Endothelial cell (in vitro differentiated cells): Measurements from ENCODE around the gene SLC7A14. TPM values are rescaled to one million over a fixed set of nuclear protein-coding genes. Genes with fewer than 3 reads are reported as not detected.

Experiments used
- DNase-seq: peaks from one replicate; pipeline ENCODE4 v3.0.0; 2021; ENCODE audit warnings: low spot score
- H3K27ac Mint-ChIP-seq: one replicate; pipeline ENCODE4 v1.8.0; 2021; ENCODE audit warnings: mixed read lengths, inconsistent platforms; ENCODE audit not compliant: unreplicated experiment
- H3K27me3 Mint-ChIP-seq: one replicate; pipeline ENCODE4 v1.8.0; 2021; ENCODE audit warnings: mild to moderate bottlenecking, moderate library complexity, mixed read lengths, inconsistent platforms; ENCODE audit not compliant: unreplicated experiment
- H3K36me3 Mint-ChIP-seq: one replicate; pipeline ENCODE4 v1.8.0; 2021; ENCODE audit warnings: mild to moderate bottlenecking, low read depth, mixed read lengths, inconsistent platforms; ENCODE audit not compliant: unreplicated experiment
- H3K4me1 Mint-ChIP-seq: one replicate; pipeline ENCODE4 v1.8.0; 2021; ENCODE audit warnings: mild to moderate bottlenecking, mixed read lengths, inconsistent platforms; ENCODE audit not compliant: unreplicated experiment
- H3K4me3 Mint-ChIP-seq: one replicate; pipeline ENCODE4 v1.8.0; 2021; ENCODE audit warnings: mild to moderate bottlenecking, mixed read lengths, inconsistent platforms; ENCODE audit not compliant: unreplicated experiment
- H3K9me3 Mint-ChIP-seq: one replicate; pipeline ENCODE4 v1.8.0; 2021; ENCODE audit warnings: mixed read lengths, inconsistent platforms; ENCODE audit not compliant: unreplicated experiment
- total RNA-seq: library from RNA; stranded (reverse); fragmentation: NEBNext Ultra II Directional; extraction: Animal tissue kit (Norgen Biotek cat#: 25700); gene quantifications from one replicate; pipeline ENCODE4 v1.2.1, GENCODE V29; 2021; ENCODE audit not compliant: unreplicated experiment
- TF ChIP-seq, protein P1 (sequence below): fragments of 200-600 bp; sonication (generic); IDR thresholded peaks from one replicate; pipeline ENCODE4 v1.5.0; 2021; ENCODE audit warnings: antibody characterized with exemption; ENCODE audit not compliant: unreplicated experiment

SLC7A14 gene
- total RNA-seq, 1 donor from 2014 or later, result 2.5 TPM

DNA sequence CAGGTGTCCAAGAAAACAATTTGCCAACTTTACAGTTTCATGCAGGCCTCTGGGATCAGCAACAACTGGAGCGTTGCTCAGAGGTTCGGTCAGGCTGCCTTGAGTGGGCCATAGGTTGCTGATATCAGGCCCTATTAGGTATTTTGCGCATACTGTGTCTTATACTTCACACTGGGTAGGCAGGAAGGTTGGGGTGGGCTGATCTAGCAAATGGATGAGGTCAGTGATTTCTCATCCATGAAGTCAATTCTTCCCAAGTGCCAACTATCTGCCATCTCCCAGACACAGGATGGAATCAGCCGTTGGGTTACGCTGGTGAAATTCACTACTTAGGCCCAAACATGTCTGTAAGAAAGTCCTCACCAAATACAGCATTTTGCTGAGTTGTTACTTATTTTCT is 77.6 kb downstream of the SLC7A14 start:
- H3K36me3 Mint-ChIP-seq, result no peaks in the 10 kb centered on the region
- H3K27ac Mint-ChIP-seq, result no peak overlapping the region
- H3K4me1 Mint-ChIP-seq, result peaks cover 5% of the 10 kb centered on the region
- no peaks in the 10 kb centered on the region for H3K27me3 Mint-ChIP-seq
- DNase-seq, result no peak
- TF ChIP-seq, protein P1, sequence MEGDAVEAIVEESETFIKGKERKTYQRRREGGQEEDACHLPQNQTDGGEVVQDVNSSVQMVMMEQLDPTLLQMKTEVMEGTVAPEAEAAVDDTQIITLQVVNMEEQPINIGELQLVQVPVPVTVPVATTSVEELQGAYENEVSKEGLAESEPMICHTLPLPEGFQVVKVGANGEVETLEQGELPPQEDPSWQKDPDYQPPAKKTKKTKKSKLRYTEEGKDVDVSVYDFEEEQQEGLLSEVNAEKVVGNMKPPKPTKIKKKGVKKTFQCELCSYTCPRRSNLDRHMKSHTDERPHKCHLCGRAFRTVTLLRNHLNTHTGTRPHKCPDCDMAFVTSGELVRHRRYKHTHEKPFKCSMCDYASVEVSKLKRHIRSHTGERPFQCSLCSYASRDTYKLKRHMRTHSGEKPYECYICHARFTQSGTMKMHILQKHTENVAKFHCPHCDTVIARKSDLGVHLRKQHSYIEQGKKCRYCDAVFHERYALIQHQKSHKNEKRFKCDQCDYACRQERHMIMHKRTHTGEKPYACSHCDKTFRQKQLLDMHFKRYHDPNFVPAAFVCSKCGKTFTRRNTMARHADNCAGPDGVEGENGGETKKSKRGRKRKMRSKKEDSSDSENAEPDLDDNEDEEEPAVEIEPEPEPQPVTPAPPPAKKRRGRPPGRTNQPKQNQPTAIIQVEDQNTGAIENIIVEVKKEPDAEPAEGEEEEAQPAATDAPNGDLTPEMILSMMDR, result no peak
- H3K4me3 Mint-ChIP-seq, result no peak overlapping the region
- no peaks in the 10 kb centered on the region for H3K9me3 Mint-ChIP-seq

DNA sequence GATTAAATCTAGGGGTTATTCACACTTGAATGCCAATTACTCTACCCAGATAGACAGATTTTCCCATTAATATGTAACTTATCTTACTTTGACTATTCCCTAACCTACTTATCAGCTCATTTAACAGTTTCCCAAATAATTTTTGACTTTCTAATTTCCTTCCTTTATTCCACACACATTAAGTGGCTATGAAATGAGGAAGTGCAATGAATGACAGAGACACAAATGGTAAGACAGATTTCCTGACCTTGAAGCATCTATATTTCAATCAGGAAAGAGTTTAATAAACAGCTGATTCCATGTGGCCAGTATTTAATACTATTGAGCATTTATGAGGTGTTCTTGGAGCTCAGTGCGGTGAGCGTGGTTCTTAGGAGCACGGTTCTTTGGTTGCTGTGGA is 78.8 kb downstream of the SLC7A14 start:
- H3K9me3 Mint-ChIP-seq, result no peaks in the 10 kb centered on the region
- H3K4me1 Mint-ChIP-seq, result peaks cover 5% of the 10 kb centered on the region
- TF ChIP-seq, protein P1, result no peak
- no peak for DNase-seq
- no peak overlapping the region for H3K4me3 Mint-ChIP-seq
- no peaks in the 10 kb centered on the region for H3K36me3 Mint-ChIP-seq
- no peaks in the 10 kb centered on the region for H3K27me3 Mint-ChIP-seq
- H3K27ac Mint-ChIP-seq, result no peak overlapping the region

DNA sequence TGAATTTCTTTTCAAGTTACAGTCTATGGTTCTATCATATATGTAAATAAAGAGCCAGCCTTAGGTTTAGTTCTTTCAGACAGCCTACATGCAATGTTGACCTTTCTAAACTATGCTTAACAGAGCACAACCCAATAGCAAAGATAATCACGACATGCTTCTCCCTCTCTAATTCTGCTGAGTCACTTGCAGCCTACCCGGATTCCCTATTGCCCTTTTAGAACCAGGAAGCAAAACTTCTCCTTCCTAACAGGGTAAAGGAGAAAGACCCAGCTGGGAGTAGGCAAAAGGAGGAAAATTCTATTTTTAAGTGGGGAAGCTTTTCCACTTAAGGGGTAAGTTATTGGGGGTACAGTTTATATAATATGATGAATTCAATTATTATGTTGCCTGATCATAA is 79.3 kb downstream of the SLC7A14 start:
- TF ChIP-seq, protein P1, result no peak
- Mint-ChIP-seq H3K27me3 (no peaks in the 10 kb centered on the region), H3K4me1 (peaks cover 5% of the 10 kb centered on the region), H3K27ac (no peak overlapping the region), H3K4me3 (no peak overlapping the region), H3K36me3 (no peaks in the 10 kb centered on the region), H3K9me3 (no peaks in the 10 kb centered on the region)
- DNase-seq, result no peak

DNA sequence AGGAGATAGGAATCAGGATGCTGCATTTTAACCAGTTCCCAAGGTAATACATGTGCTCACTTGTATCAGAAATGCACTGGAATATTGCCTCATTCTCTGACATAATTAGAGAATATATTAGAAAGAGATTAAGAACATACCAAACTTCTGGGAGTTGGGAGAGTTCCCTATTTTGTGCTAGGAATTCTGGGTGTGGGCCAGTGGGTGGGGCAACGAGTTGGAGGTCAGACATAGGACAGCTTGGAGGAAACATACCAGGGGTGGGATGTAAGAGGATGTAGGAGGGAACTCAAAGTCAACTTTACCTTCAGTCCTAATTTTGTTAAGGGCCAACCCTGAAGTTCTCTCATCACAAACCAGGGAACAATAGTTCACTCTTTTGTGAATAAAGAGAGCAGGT is 83.6 kb downstream of the SLC7A14 start:
- Mint-ChIP-seq H3K4me1 (peaks cover 3% of the 10 kb centered on the region), H3K27me3 (no peaks in the 10 kb centered on the region), H3K36me3 (no peaks in the 10 kb centered on the region), H3K27ac (no peak overlapping the region), H3K9me3 (no peaks in the 10 kb centered on the region), H3K4me3 (no peak overlapping the region)
- TF ChIP-seq, protein P1, result no peak
- DNase-seq, result no peak

DNA sequence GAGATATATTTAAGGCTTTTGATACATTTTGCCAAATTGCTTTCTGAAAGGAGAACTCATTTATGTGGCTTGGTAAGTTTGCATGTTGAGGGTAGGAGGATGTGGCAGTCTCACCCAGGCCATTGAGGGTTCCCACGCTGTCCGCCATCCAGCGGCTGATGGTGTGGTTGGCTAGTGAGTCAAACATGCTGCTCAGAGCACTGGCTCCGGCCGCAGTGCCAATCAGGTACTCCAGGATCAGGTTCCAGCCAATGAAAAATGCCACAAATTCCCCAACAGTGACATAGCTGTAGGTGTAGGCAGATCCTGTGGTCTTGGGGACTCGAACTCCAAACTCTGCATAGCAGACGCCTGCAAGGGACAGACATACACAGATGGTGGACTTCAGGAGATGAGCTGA is 84.9 kb downstream of the SLC7A14 start:
- Mint-ChIP-seq H3K9me3 (no peaks in the 10 kb centered on the region), H3K27ac (no peak overlapping the region), H3K36me3 (peaks cover under 1% of the 10 kb centered on the region), H3K4me1 (no peaks in the 10 kb centered on the region), H3K27me3 (no peaks in the 10 kb centered on the region), H3K4me3 (no peak overlapping the region)
- no peak for DNase-seq
- TF ChIP-seq, protein P1, result no peak
